Endothelial cell of umbilical vein (primary cell): ENCODE data around the gene SNX9. TPM values are rescaled to one million over a fixed set of nuclear protein-coding genes. Genes with fewer than 3 reads are reported as not detected.

ENCODE experiments used
- BruUV-seq: library from RNA; stranded (reverse); fragments of 400-500 nt; replicated peaks from 2 replicates; lab custom pipeline; 2021; lab: Mats Ljungman, UMichigan
- CTCF ChIA-PET: fragments of 300-600, 350-600 bp; sonication (Branson Sonifier 250); formaldehyde crosslinking; loops from one replicate; lab custom pipeline; 2021; ENCODE audit warnings: antibody characterized with exemption, inconsistent platforms; lab: Charles Lee
- POLR2A ChIA-PET: fragments of 300-600, 350-600 bp; sonication (Branson Sonifier 250); formaldehyde crosslinking; loops from one replicate; lab custom pipeline; 2021; ENCODE audit warnings: antibody characterized with exemption, inconsistent platforms; lab: Charles Lee
- DNase-seq: peaks from one replicate; pipeline ENCODE4 v3.0.0-alpha.2; 2011; ENCODE audit warnings: low read depth, low spot score
- FAIRE-seq: peaks from 2 replicates; lab custom pipeline; 2011; peaks lifted over from hg19 to GRCh38; lab: Jason Lieb, UNC
- H2AFZ ChIP-seq: 2 replicates; pipeline ENCODE4 v1.6.0; 2012; ENCODE audit warnings: low read depth, low read length, control low read depth, inconsistent platforms
- H3K27ac ChIP-seq: 2 replicates; pipeline ENCODE4 v1.5.1; 2011; ENCODE audit warnings: low read depth, mild to moderate bottlenecking, control low read depth, low read length, moderate library complexity; ENCODE audit not compliant: insufficient read depth
- H3K27me3 ChIP-seq, 2 experiments: 2 replicates each; pipeline versions ENCODE4 v1.6.0 to v1.6.1; 2011; ENCODE audit warnings: low read length in 2 of 2, mixed read lengths in 1 of 2; ENCODE audit not compliant: control insufficient read depth in 2 of 2, insufficient read depth in 2 of 2
- H3K36me3 ChIP-seq, 2 experiments: 2 replicates in 1 of 2; 3 replicates in 1 of 2; pipeline ENCODE4 v1.5.1; 2011; ENCODE audit warnings: low read length in 2 of 2, mild to moderate bottlenecking in 1 of 2, moderate library complexity in 1 of 2; ENCODE audit not compliant: control insufficient read depth in 2 of 2, insufficient read depth in 2 of 2; ENCODE audit errors: extremely low read depth in 1 of 2
- H3K4me1 ChIP-seq: 3 replicates; pipeline ENCODE4 v1.5.1; 2011; ENCODE audit warnings: mild to moderate bottlenecking, low read length; ENCODE audit not compliant: control insufficient read depth, insufficient read depth; ENCODE audit errors: extremely low read depth
- H3K4me2 ChIP-seq: 2 replicates; pipeline ENCODE4 v1.6.1; 2011; ENCODE audit warnings: low read length, control low read depth, mixed read lengths; ENCODE audit not compliant: insufficient read depth
- H3K4me3 ChIP-seq, 3 experiments: fragments of 200-600 bp in 1 of 3; sonication (generic), shearing (Covaris generic) in 1 of 3; replicated peaks in 1 of 3; 2 replicates each; pipeline ENCODE4 v1.5.1; 2011 to 2016; ENCODE audit warnings: control low read depth in 3 of 3, low read length in 3 of 3, mild to moderate bottlenecking in 2 of 3, inconsistent platforms in 1 of 3, low read depth in 1 of 3, moderate library complexity in 1 of 3; ENCODE audit not compliant: insufficient read depth in 1 of 3
- H3K79me2 ChIP-seq: 2 replicates; pipeline ENCODE4 v1.6.0; 2012; ENCODE audit warnings: low read length, inconsistent platforms; ENCODE audit not compliant: control insufficient read depth, insufficient read depth
- H3K9ac ChIP-seq: replicated peaks from 2 replicates; pipeline ENCODE3; 2011; ENCODE audit warnings: low read length, control low read depth; ENCODE audit not compliant: insufficient read depth; ENCODE audit errors: extremely low read depth
- H3K9me1 ChIP-seq: replicated peaks from 3 replicates; pipeline ENCODE4 v1.6.0; 2011; ENCODE audit warnings: mild to moderate bottlenecking, low read length; ENCODE audit not compliant: control insufficient read depth, insufficient read depth; ENCODE audit errors: extremely low read depth
- H3K9me3 ChIP-seq: replicated peaks from 2 replicates; pipeline ENCODE4 v1.5.1; 2012; ENCODE audit warnings: low read length, inconsistent platforms; ENCODE audit not compliant: control insufficient read depth, insufficient read depth
- H4K20me1 ChIP-seq: replicated peaks from 2 replicates; pipeline ENCODE3; 2011; ENCODE audit warnings: mild to moderate bottlenecking, low read length; ENCODE audit not compliant: control insufficient read depth, insufficient read depth; ENCODE audit errors: extremely low read depth
- CTCF ChIP-seq, 2 donors: IDR thresholded peaks; 1 replicate in 1 of 2; 2 replicates in 1 of 2; pipeline ENCODE4 v1.5.1; 2011; ENCODE audit warnings: low read length in 2 of 2, mild to moderate bottlenecking in 2 of 2, moderate library complexity in 2 of 2, control low read depth in 1 of 2, inconsistent platforms in 1 of 2, low read depth in 1 of 2; ENCODE audit not compliant: insufficient read depth in 1 of 2; ENCODE audit errors: extremely low read depth in 1 of 2
- EZH2 ChIP-seq: IDR thresholded peaks from 2 replicates; pipeline ENCODE4 v1.6.1; 2012; ENCODE audit warnings: borderline replicate concordance, low read depth, mild to moderate bottlenecking, moderate library complexity, low read length, inconsistent platforms; ENCODE audit not compliant: severe bottlenecking
- FOS ChIP-seq: IDR thresholded peaks from 2 replicates; pipeline ENCODE4 v1.6.1; 2011; ENCODE audit warnings: mild to moderate bottlenecking, low read length, moderate library complexity, borderline replicate concordance; ENCODE audit not compliant: insufficient read depth
- GATA2 ChIP-seq: IDR thresholded peaks from 2 replicates; pipeline ENCODE4 v1.7.0; 2011; ENCODE audit warnings: low read depth, mild to moderate bottlenecking, moderate library complexity, mixed read lengths, low read length; ENCODE audit not compliant: insufficient read length, insufficient read depth
- JUN ChIP-seq: IDR thresholded peaks from 2 replicates; pipeline ENCODE4 v1.6.1; 2011; ENCODE audit warnings: borderline replicate concordance, low read depth; ENCODE audit not compliant: insufficient read length, insufficient read depth
- MYC ChIP-seq: IDR thresholded peaks from one replicate; pipeline ENCODE4 v1.6.1; 2011; ENCODE audit warnings: mild to moderate bottlenecking, low read depth, low read length
- POLR2A ChIP-seq: IDR thresholded peaks from 2 replicates; pipeline ENCODE4 v1.6.1; 2012; ENCODE audit warnings: low read depth, mild to moderate bottlenecking, control low read depth, low read length
- POLR2AphosphoS5 ChIP-seq: IDR thresholded peaks from 2 replicates; pipeline ENCODE4 v1.6.1; 2012; ENCODE audit warnings: low read depth, mild to moderate bottlenecking, control low read depth, low read length, moderate library complexity; ENCODE audit not compliant: insufficient read depth
- dilution Hi-C: fragments of 300-500 bp; cut with MboI; formaldehyde crosslinking; loops from one replicate; pipeline ENCODE4 v1.15.0; 2019; ENCODE audit warnings: low sequenced_read_pairs; ENCODE audit not compliant: extremely low pct_ligation_motif_present
- intact Hi-C: fragments of 100-400 bp; cut with micrococcal nuclease; formaldehyde crosslinking; loops from one replicate; pipeline ENCODE4 v1.10.0; 2022
- polyA plus RNA-seq, 4 experiments: library from polyadenylated mRNA; depleted of rRNA in 3 of 4; stranded (reverse) in 3 of 4; unstranded in 1 of 4; fragments of >200 nt; gene quantifications; 2 replicates each; pipeline versions ENCODE4 v1.2.1 to v1.2.3, GENCODE V29; 2011 to 2012; ENCODE audit warnings: missing spikeins in 1 of 4
- total RNA-seq: library from RNA; stranded (reverse); gene quantifications from 2 replicates; pipeline ENCODE4 v1.2.3, GENCODE V29; 2021
- TF ChIP-seq, protein P1 (sequence below): IDR thresholded peaks from 2 replicates; pipeline ENCODE4 v1.6.1; 2011; ENCODE audit not compliant: insufficient read depth, insufficient read length

Gene SNX9
- total and polyA plus RNA-seq, 2 donors (not counting 3 experiments of a cell fraction or from before 2014, with no cell fraction given): 27.5 to 54.5 TPM

DNA sequence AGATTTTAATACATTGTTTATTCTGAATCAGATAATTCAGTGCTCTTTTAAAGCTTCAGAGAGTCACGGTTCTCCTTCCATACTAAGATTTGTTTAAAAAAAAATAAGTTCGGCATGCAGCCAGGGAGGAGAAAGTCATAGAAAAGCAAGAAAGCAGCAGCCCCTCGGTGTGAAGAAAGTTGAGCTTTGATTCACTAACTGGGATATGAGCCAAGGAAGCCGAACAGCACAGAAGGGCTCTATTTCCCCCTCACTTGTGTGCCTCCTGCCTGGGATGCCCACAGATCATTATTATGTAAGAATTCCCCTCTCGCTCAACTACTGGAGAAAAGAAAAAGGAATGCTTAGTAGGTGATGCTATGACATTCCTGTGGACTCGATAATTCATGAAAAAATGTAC lies 89.3 kb downstream of the SNX9 start:
- no TSS peak for BruUV-seq
- FAIRE-seq (no peak), DNase-seq (peak; percentile 21)
- Histone ChIP-seq H3K4me1 (no peaks in the 10 kb centered on the region), H3K9me1 (no peaks in the 10 kb centered on the region), H3K4me3 (no peak overlapping the region), H3K9ac (no peak overlapping the region), H4K20me1 (peaks cover 2% of the 10 kb centered on the region), H2AFZ (no peak overlapping the region), H3K4me2 (no peak overlapping the region), H3K27me3 (no peaks in the 10 kb centered on the region), H3K27ac (no peak overlapping the region), H3K36me3 (peaks cover 2 to 19% of the 10 kb centered on the region in 2 experiments), H3K9me3 (no peaks in the 10 kb centered on the region), H3K79me2 (no peaks in the 10 kb centered on the region)
- intact Hi-C loops: no loop called here
- dilution Hi-C loops: no loop called here
- TF ChIP-seq POLR2AphosphoS5 (no peak), MYC (no peak), CTCF (IDR thresholded peaks at IDR 0.05; ENCODE audit: extremely low read depth in 1 of 2, insufficient read depth in 1 of 2, low read depth in 1 of 2, low read length in 2 of 2) (no peak), JUN (no peak), GATA2 (no peak), POLR2A (no peak), EZH2 (no peak), FOS (no peak)
- TF ChIP-seq, protein P1, sequence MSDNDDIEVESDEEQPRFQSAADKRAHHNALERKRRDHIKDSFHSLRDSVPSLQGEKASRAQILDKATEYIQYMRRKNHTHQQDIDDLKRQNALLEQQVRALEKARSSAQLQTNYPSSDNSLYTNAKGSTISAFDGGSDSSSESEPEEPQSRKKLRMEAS: no peak
- ChIA-PET POLR2A (no interaction called here), CTCF (interaction anchor here (1.9 kb wide), 1 partner anchor 160 kb away, joined by 7 read pairs; no protein-coding TSS in a partner anchor)
